Activated CD8-positive, alpha-beta T cell treated with anti-CD3 and anti-CD28 coated beads, Interleukin-2, amount 10 ng/mL, durations not matched to agents 7 days and 5 days (primary cell): ENCODE data around the gene ADM2. TPM values are rescaled to one million over a fixed set of nuclear protein-coding genes. Genes with fewer than 3 reads are reported as not detected.

ENCODE experiments used
- ATAC-seq: fragments of 150-1000 bp; cut with Tn5 transposase; one replicate; pipeline ENCODE4 v1.10.0; 2021; ENCODE audit warnings: moderate library complexity
- CTCF ChIA-PET: fragments of 350-600 bp; sonication (Branson Sonifier 250); formaldehyde crosslinking; loops from one replicate; lab custom pipeline; 2021; ENCODE audit warnings: antibody characterized with exemption; lab: Charles Lee
- POLR2A ChIA-PET: fragments of 350-600 bp; sonication (Branson Sonifier 250); formaldehyde crosslinking; loops from one replicate; lab custom pipeline; 2021; ENCODE audit warnings: antibody characterized with exemption; lab: Charles Lee
- DNase-seq: peaks from one replicate; pipeline ENCODE4 v3.0.0-alpha.2; 2020
- H3K27ac Mint-ChIP-seq: one replicate; pipeline ENCODE4 v1.8.0; 2021; ENCODE audit warnings: mild to moderate bottlenecking, mixed read lengths
- H3K27me3 Mint-ChIP-seq: one replicate; pipeline ENCODE4 v1.8.0; 2021; ENCODE audit warnings: low read depth, mixed read lengths
- H3K36me3 Mint-ChIP-seq: one replicate; pipeline ENCODE4 v1.8.0; 2021; ENCODE audit warnings: low read depth, mixed read lengths
- H3K4me1 Mint-ChIP-seq: one replicate; pipeline ENCODE4 v1.8.0; 2021; ENCODE audit warnings: low read depth, mixed read lengths
- H3K4me3 Mint-ChIP-seq: one replicate; pipeline ENCODE4 v1.8.0; 2021; ENCODE audit warnings: mild to moderate bottlenecking, mixed read lengths
- H3K9me3 Mint-ChIP-seq: one replicate; pipeline ENCODE4 v1.8.0; 2022; ENCODE audit warnings: mixed read lengths; ENCODE audit not compliant: insufficient read depth
- total RNA-seq, 2 experiments: library from RNA; stranded (reverse); gene quantifications; one replicate each; pipeline ENCODE4 v1.2.3, GENCODE V29; 2021

The ADM2 gene
- total RNA-seq, 2 experiments from 2014 or later, result 4.1 to 4.2 TPM

GRCh38 chr22:50471197-50471847 is 10.0 kb upstream of the ADM2 start:
- Mint-ChIP-seq H3K9me3 (no peaks in the 10 kb centered on the region), H3K27me3 (no peaks in the 10 kb centered on the region), H3K4me3 (peak overlapping the region; percentile 71), H3K36me3 (peaks cover 39% of the 10 kb centered on the region), H3K4me1 (peaks cover 83% of the 10 kb centered on the region), H3K27ac (peak overlapping the region; percentile 95)
- CTCF ChIA-PET, result interaction anchor here (1.0 to 5.1 kb wide), 8 partner anchors 26 to 230 kb away, joined by 3 to 37 read pairs (median 6); partner anchors contain the start of genes HDAC10 and SCO2
- POLR2A ChIA-PET, result interaction anchor here (0.6 to 1.9 kb wide), 8 partner anchors 9 to 150 kb away, joined by 3 to 5 read pairs (median 4); no protein-coding TSS in a partner anchor
- DNase-seq (no peak), ATAC-seq (no peak)

GRCh38 chr22:50471962-50472361 is 9.4 kb upstream of the ADM2 start:
- ATAC-seq (no peak), DNase-seq (no peak)
- ChIA-PET POLR2A (interaction anchor here (0.6 to 1.1 kb wide), 2 partner anchors 18 to 149 kb away, joined by 4 read pairs; no protein-coding TSS in a partner anchor), CTCF (interaction anchor here (1.7 to 5.6 kb wide), 5 partner anchors 16 to 149 kb away, joined by 4 to 26 read pairs (median 11); partner anchors contain the start of gene SCO2)
- H3K4me3 Mint-ChIP-seq, result peak overlapping the region; percentile 43
- H3K36me3 Mint-ChIP-seq, result peaks cover 33% of the 10 kb centered on the region
- H3K27ac Mint-ChIP-seq, result peak overlapping the region; percentile 95
- H3K9me3 Mint-ChIP-seq, result no peaks in the 10 kb centered on the region
- H3K27me3 Mint-ChIP-seq, result no peaks in the 10 kb centered on the region
- H3K4me1 Mint-ChIP-seq, result peaks cover 80% of the 10 kb centered on the region

GRCh38 chr22:50473088-50473487 is 8.3 kb upstream of the ADM2 start:
- ChIA-PET CTCF (interaction anchor here (0.9 to 5.6 kb wide), 13 partner anchors 9 to 148 kb away, joined by 3 to 23 read pairs (median 5); partner anchors contain the start of genes ADM2, LMF2, NCAPH2 and SCO2), POLR2A (interaction anchor here (0.6 to 2.2 kb wide), 6 partner anchors 25 to 147 kb away, joined by 3 to 11 read pairs (median 3); partner anchors contain the start of genes LMF2, NCAPH2 and SCO2)
- Mint-ChIP-seq H3K9me3 (no peaks in the 10 kb centered on the region), H3K36me3 (peaks cover 29% of the 10 kb centered on the region), H3K27me3 (no peaks in the 10 kb centered on the region), H3K4me1 (peaks cover 72% of the 10 kb centered on the region), H3K27ac (peak overlapping the region; percentile 84), H3K4me3 (peak overlapping the region; percentile 93)
- peak; percentile 24 for ATAC-seq
- DNase-seq, result peak; percentile 77

- DNase-seq, result peak; percentile 65
- peaks cover 63% of the 10 kb centered on the region for H3K4me1 Mint-ChIP-seq
- H3K9me3 Mint-ChIP-seq, result no peaks in the 10 kb centered on the region
- CTCF ChIA-PET, result interaction anchor here (0.8 to 5.6 kb wide), 18 partner anchors 8 to 147 kb away, joined by 3 to 23 read pairs (median 4); partner anchors contain the start of genes ADM2, LMF2, NCAPH2 and SCO2
- POLR2A ChIA-PET, result interaction anchor here (0.6 to 2.2 kb wide), 7 partner anchors 24 to 146 kb away, joined by 3 to 11 read pairs (median 3); partner anchors contain the start of gene SCO2
- no peak for ATAC-seq
- H3K27me3 Mint-ChIP-seq, result peaks cover 7% of the 10 kb centered on the region
- peak overlapping the region; percentile 93 for H3K4me3 Mint-ChIP-seq
- H3K27ac Mint-ChIP-seq, result peak overlapping the region; percentile 84
- peaks cover 25% of the 10 kb centered on the region for H3K36me3 Mint-ChIP-seq
Observed at GRCh38 chr22:50473855-50474671, 7.3 kb upstream of the ADM2 start.

GRCh38 chr22:50474710-50475651 is 6.4 kb upstream of the ADM2 start, which contains the start of gene SBF1:
Gene SBF1, minus strand, starts transcription at chr22:50475035. Its CDS starts 195 bp downstream, at chr22:50474840.
- peak; percentile 76 for ATAC-seq
- peaks cover 56% of the 10 kb centered on the region for H3K4me1 Mint-ChIP-seq
- POLR2A ChIA-PET, result interaction anchor here (0.9 to 1.0 kb wide), 2 partner anchors 33 to 51 kb away, joined by 4 read pairs; partner anchors contain the start of gene SCO2

GRCh38 chr22:50475652-50476002 is 5.7 kb upstream of the ADM2 start:
- H3K36me3 Mint-ChIP-seq, result peaks cover 25% of the 10 kb centered on the region
- peaks cover 19% of the 10 kb centered on the region for H3K27me3 Mint-ChIP-seq
- DNase-seq (no peak), ATAC-seq (no peak)
- peak overlapping the region; percentile 60 for H3K4me3 Mint-ChIP-seq
- H3K27ac Mint-ChIP-seq, result peak overlapping the region; percentile 67
- ChIA-PET POLR2A (interaction anchor here (0.9 to 1.0 kb wide), 2 partner anchors 34 to 50 kb away, joined by 4 read pairs; partner anchors contain the start of gene SCO2), CTCF (interaction anchor here (1.0 to 5.6 kb wide), 2 partner anchors 50 to 224 kb away, joined by 3 to 23 read pairs; partner anchors contain the start of genes HDAC10 and SCO2)
- H3K4me1 Mint-ChIP-seq, result peaks cover 53% of the 10 kb centered on the region
- no peaks in the 10 kb centered on the region for H3K9me3 Mint-ChIP-seq

More at GRCh38 chr22:50474710-50475651, 6.4 kb upstream of the ADM2 start, which contains the start of gene SBF1:
- Mint-ChIP-seq H3K4me3 (peak within 1 kb of the TSS; percentile 93), H3K27ac (peak within 1 kb of the TSS; percentile 84), H3K9me3 (no peaks in the 10 kb centered on the region), H3K27me3 (peaks cover 14% of the 10 kb centered on the region), H3K36me3 (peaks cover 25% of the 10 kb centered on the region)
- CTCF ChIA-PET, result interaction anchor here (1.0 to 5.6 kb wide), 5 partner anchors 7 to 224 kb away, joined by 3 to 23 read pairs (median 5); partner anchors contain the start of genes ADM2, HDAC10 and SCO2
- peak; percentile 91 for DNase-seq

- DNase-seq (no peak), ATAC-seq (no peak)
- Mint-ChIP-seq H3K4me3 (no peak overlapping the region), H3K36me3 (peaks cover 18% of the 10 kb centered on the region), H3K27me3 (peaks cover 21% of the 10 kb centered on the region), H3K27ac (no peak overlapping the region), H3K4me1 (peaks cover 43% of the 10 kb centered on the region), H3K9me3 (no peaks in the 10 kb centered on the region)
- ChIA-PET CTCF (interaction anchor here (1.2 to 5.6 kb wide), 2 partner anchors 21 to 49 kb away, joined by 4 to 23 read pairs; partner anchors contain the start of gene SCO2), POLR2A (interaction anchor here (0.6 kb wide), 1 partner anchor 162 kb away, joined by 3 read pairs; no protein-coding TSS in a partner anchor)
Observed at GRCh38 chr22:50476868-50477267, 4.5 kb upstream of the ADM2 start.

GRCh38 chr22:50477923-50478322 is 3.4 kb upstream of the ADM2 start:
- DNase-seq (no peak), ATAC-seq (no peak)
- ChIA-PET CTCF (no interaction called here), POLR2A (no interaction called here)
- H3K36me3 Mint-ChIP-seq, result peaks cover 10% of the 10 kb centered on the region
- H3K27ac Mint-ChIP-seq, result no peak overlapping the region
- H3K27me3 Mint-ChIP-seq, result peaks cover 21% of the 10 kb centered on the region
- H3K9me3 Mint-ChIP-seq, result no peaks in the 10 kb centered on the region
- no peak overlapping the region for H3K4me3 Mint-ChIP-seq
- H3K4me1 Mint-ChIP-seq, result peaks cover 32% of the 10 kb centered on the region

- ATAC-seq, result no peak
- Mint-ChIP-seq H3K27ac (no peak overlapping the region), H3K4me1 (peaks cover 21% of the 10 kb centered on the region), H3K9me3 (no peaks in the 10 kb centered on the region), H3K36me3 (no peaks in the 10 kb centered on the region), H3K27me3 (peaks cover 21% of the 10 kb centered on the region), H3K4me3 (peak overlapping the region; percentile 62)
- no peak for DNase-seq
- POLR2A ChIA-PET, result interaction anchor here (1.0 to 1.2 kb wide), 3 partner anchors 10 to 50 kb away, joined by 3 to 4 read pairs (median 4); partner anchors contain the start of genes SCO2 and TYMP
- CTCF ChIA-PET, result interaction anchor here (2.5 kb wide), 1 partner anchor 17 kb away, joined by 16 read pairs; no protein-coding TSS in a partner anchor
Observed at GRCh38 chr22:50479721-50480120, 1.6 kb upstream of the ADM2 start.

GRCh38 chr22:50481045-50481439 is 301 bp upstream of the ADM2 start:
- Mint-ChIP-seq H3K27ac (no peak overlapping the region), H3K4me1 (peaks cover 12% of the 10 kb centered on the region), H3K4me3 (peak overlapping the region; percentile 53), H3K9me3 (no peaks in the 10 kb centered on the region), H3K27me3 (peaks cover 21% of the 10 kb centered on the region), H3K36me3 (no peaks in the 10 kb centered on the region)
- POLR2A ChIA-PET, result no interaction called here
- CTCF ChIA-PET, result interaction anchor here (2.2 to 2.5 kb wide), 2 partner anchors 7 to 16 kb away, joined by 9 to 16 read pairs; no protein-coding TSS in a partner anchor
- no peak for ATAC-seq
- no peak for DNase-seq
